Esophagus squamous epithelium (tissue), 5 donors: Measurements from ENCODE around the gene ESPNL. TPM values are rescaled to one million over a fixed set of nuclear protein-coding genes. Genes with fewer than 3 reads are reported as not detected.

Source experiments
- DNase-seq: peaks from one replicate; lab custom pipeline; 2025; lab: John Stamatoyannopoulos, UW
- H3K27ac ChIP-seq, 4 donors: fragments of 200-600 bp; sonication (generic); one replicate each; pipeline ENCODE4 v1.5.1; 2016 to 2019; ENCODE audit warnings: mild to moderate bottlenecking in 1 of 4
- H3K27me3 ChIP-seq, 4 donors: fragments of 200-600 bp; sonication (generic); 1 replicate in 3 of 4; 2 replicates in 1 of 4; pipeline versions ENCODE4 v1.5.1 to v1.6.0; 2017 to 2021; ENCODE audit warnings: antibody characterized with exemption in 1 of 4
- H3K36me3 ChIP-seq, 3 donors: fragments of 200-600 bp; sonication (generic); one replicate each; pipeline ENCODE4 v1.5.1; 2016 to 2019
- H3K4me1 ChIP-seq, 3 donors: fragments of 200-600 bp; sonication (generic); one replicate each; pipeline ENCODE4 v1.5.1; 2017 to 2019
- H3K4me3 ChIP-seq, 4 donors: fragments of 200-600 bp; sonication (generic); 1 replicate in 3 of 4; 2 replicates in 1 of 4; pipeline ENCODE4 v1.5.1; 2016 to 2019; ENCODE audit warnings: mild to moderate bottlenecking in 2 of 4, moderate library complexity in 1 of 4
- H3K9me3 ChIP-seq, 3 donors: fragments of 200-600 bp; sonication (generic); one replicate each; pipeline ENCODE4 v1.5.1; 2016 to 2019
- POLR2A ChIP-seq, 4 donors: fragments of 450-650 bp; IDR thresholded peaks; one replicate each; pipeline ENCODE4 v1.6.1; 2017; ENCODE audit warnings: antibody characterized with exemption in 4 of 4, mild to moderate bottlenecking in 4 of 4, moderate library complexity in 3 of 4
- WGBS, 2 donors: methylation state at CpG; one replicate each; pipeline ENCODE4 v1.1.5; 2018; 5-methylcytosine and 5-hydroxymethylcytosine counted together
- intact Hi-C: fragments of 100-400 bp; cut with DNase I; formaldehyde crosslinking; loops from one replicate; pipeline ENCODE4 v1.15.0; 2022
- total RNA-seq, 4 donors: library from RNA; depleted of rRNA; stranded (reverse); fragments of >200 nt; gene quantifications; one replicate each; pipeline ENCODE4 v1.1.0, GENCODE V29; 2016
- TF ChIP-seq, protein P1 (sequence below), 6 experiments: fragments of 450-650 bp in 4 of 6; fragments of 200-600 bp in 2 of 6; sonication (generic) in 2 of 6; IDR thresholded peaks; one replicate each; pipeline ENCODE4 v1.5.1; 2016 to 2019; ENCODE audit warnings: antibody characterized with exemption in 6 of 6, mild to moderate bottlenecking in 4 of 6, moderate library complexity in 4 of 6
- donor health status: DM: yes; HTN: yes; CAD: no.

ESPNL gene
- total RNA-seq, 4 donors from 2014 or later = 0.04 to 1.3 (median 0.88) TPM; not detected in 1

DNA sequence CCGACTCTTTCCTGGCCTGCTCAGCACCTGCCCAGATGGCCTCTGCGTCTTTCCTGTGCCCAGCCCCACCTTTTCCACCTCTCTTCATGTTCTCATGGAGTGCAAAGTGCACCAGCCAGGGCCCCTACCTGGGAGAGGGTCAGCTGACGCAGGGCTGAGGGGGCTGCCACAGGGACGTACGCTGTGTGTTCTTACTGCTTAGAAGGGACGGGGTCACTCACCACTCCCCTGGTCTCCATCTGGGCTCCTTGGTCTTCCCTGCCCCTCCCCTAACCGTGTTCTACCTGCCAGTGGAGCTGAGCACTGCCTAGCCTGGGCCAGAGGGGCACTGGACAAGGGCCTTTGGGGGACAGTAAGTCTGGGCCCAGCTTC is 67.2 kb downstream of the ESPNL start:
- TF ChIP-seq, protein P1, sequence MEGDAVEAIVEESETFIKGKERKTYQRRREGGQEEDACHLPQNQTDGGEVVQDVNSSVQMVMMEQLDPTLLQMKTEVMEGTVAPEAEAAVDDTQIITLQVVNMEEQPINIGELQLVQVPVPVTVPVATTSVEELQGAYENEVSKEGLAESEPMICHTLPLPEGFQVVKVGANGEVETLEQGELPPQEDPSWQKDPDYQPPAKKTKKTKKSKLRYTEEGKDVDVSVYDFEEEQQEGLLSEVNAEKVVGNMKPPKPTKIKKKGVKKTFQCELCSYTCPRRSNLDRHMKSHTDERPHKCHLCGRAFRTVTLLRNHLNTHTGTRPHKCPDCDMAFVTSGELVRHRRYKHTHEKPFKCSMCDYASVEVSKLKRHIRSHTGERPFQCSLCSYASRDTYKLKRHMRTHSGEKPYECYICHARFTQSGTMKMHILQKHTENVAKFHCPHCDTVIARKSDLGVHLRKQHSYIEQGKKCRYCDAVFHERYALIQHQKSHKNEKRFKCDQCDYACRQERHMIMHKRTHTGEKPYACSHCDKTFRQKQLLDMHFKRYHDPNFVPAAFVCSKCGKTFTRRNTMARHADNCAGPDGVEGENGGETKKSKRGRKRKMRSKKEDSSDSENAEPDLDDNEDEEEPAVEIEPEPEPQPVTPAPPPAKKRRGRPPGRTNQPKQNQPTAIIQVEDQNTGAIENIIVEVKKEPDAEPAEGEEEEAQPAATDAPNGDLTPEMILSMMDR (IDR thresholded peaks at IDR 0.05) = no peak
- TF ChIP-seq POLR2A (IDR thresholded peaks at IDR 0.05) = no peak
- Histone ChIP-seq H3K27ac (no peak overlapping the region), H3K4me1 (peaks cover 18 to 40% (median 24%) of the 10 kb centered on the region in 3 donors), H3K36me3 (peaks cover 1 to 61% (median 18%) of the 10 kb centered on the region in 3 donors), H3K4me3 (no peak overlapping the region), H3K27me3 (peaks cover 0 to 28% (median 7%) of the 10 kb centered on the region in 4 donors), H3K9me3 (no peaks in the 10 kb centered on the region)
- no peak for DNase-seq
- intact Hi-C loops = no loop called here
- WGBS, 2 donors = 67 to 100% methylated on average over 1 of the region's 7 CpGs

DNA sequence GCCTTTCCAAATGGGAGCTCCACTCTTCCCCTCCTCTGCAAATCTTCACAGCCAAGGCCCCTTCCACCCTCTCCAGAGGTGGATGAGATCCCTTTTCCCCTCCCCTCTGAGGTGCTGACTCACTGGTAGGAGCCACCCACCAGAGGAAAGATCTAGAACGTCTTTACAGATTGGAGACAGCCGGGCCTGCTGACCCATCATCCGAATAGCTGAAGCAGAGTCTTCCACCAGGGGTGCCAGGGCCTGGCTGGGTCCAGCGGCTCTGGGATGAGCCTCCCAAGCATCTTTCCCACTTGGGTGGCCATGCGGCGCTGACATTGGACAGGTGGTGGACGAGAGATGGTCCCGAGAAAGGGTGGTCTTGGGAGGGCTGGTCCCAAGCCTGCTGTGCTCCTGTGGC is 67.6 kb downstream of the ESPNL start:
- Histone ChIP-seq H3K36me3 (peaks cover 5 to 65% (median 23%) of the 10 kb centered on the region in 3 donors), H3K27ac (peak overlapping the region in 1 of 4 donors; percentile 80), H3K4me3 (no peak overlapping the region), H3K4me1 (peaks cover 18 to 40% (median 24%) of the 10 kb centered on the region in 3 donors), H3K9me3 (no peaks in the 10 kb centered on the region), H3K27me3 (peaks cover 0 to 24% (median 7%) of the 10 kb centered on the region in 4 donors)
- no peak for TF ChIP-seq POLR2A (IDR thresholded peaks at IDR 0.05)
- TF ChIP-seq, protein P1 (IDR thresholded peaks at IDR 0.05) = no peak
- intact Hi-C loops = no loop called here
- no peak for DNase-seq
- WGBS, 2 donors = 70% methylated on average over 2 of the region's 8 CpGs; no CpG with 5 or more reads in 1 of the 2 donors

DNA sequence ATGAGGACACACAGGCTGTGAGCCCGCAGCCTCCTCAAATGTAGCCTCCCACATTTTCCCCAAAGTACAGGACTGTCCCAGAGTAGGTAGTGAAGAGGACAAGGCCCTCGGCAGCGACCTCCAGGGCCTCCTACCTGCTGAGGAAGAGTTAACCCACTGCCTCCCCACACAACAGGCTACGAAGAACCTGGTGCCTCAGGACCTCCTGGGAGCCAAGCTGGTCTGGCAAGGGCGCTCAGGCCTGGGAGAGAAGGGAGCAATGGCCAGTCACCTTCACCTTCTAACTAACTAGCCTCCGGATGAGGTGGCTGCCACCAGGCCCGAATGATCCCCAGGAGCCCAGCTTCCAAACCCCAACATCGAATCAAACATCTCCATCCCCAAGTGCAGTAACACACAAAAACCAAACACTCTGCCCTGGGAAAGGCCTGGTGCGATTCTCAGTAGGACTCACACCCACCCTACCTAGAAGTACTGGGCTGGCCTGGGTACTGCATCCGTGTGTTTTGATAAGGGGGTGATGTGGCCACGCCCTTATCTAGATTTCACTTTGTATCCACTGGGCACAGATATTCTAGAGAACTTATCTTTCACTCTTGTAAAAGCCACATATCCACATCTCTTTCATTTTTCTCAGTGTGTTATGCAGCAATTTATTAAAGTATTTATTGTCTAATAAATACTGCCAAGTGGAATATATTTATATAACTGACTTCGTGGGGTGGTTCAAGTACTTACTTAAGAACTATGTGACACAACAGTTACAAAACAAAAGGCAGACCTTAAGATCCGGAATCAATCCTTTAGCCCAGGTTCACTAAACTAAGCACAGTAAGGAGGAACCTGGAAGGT is 68.3 kb downstream of the ESPNL start:
- Histone ChIP-seq H3K27ac (peak overlapping the region in 3 of 4 donors; percentile 49 to 80 (median 75)), H3K27me3 (peaks cover 0 to 17% (median 5%) of the 10 kb centered on the region in 4 donors), H3K9me3 (no peaks in the 10 kb centered on the region), H3K36me3 (peaks cover 8 to 72% (median 28%) of the 10 kb centered on the region in 3 donors), H3K4me1 (peaks cover 18 to 36% (median 22%) of the 10 kb centered on the region in 3 donors), H3K4me3 (no peak overlapping the region)
- 58 to 86% methylated on average over 4 to 9 of the region's 13 CpGs for WGBS, 2 donors
- DNase-seq = no peak
- intact Hi-C loops = no loop called here
- TF ChIP-seq, protein P1 (IDR thresholded peaks at IDR 0.05) = no peak
- TF ChIP-seq POLR2A (IDR thresholded peaks at IDR 0.05) = no peak

DNA sequence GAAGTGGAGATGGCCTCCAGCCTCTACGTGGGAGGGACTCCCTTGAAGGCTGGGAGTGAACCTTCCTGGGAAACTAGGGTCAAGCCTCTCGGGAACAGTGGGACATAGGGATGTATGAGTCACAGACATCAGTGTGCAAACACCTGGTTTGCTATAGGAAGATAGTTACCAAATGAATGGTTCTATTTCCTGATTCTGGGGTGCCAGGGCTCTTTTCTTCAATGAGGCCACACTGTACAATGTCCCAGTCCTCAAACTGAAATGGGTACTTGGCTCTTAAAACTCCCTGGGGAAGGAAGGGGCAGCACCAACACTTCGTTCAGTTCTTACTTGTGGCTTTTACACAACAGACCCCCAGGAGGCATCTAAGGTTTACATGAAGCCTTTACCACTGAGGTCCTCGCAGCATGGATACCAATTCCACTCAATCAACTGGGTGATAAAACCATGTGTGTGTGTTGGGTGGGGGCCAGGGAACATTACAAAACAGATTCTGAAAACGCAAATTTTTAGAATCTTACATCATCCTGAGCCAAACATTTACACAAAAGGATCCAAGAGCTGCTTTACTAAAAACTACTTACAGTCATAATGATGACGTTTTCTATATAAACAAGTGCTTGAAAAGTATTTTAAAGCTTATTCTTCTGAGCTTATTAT is 69.0 kb downstream of the ESPNL start:
- H3K36me3 ChIP-seq = peaks cover 13 to 79% (median 28%) of the 10 kb centered on the region in 3 donors
- peaks cover 0 to 10% (median 2%) of the 10 kb centered on the region in 4 donors for H3K27me3 ChIP-seq
- intact Hi-C loops = no loop called here
- no peak for TF ChIP-seq POLR2A (IDR thresholded peaks at IDR 0.05)
- TF ChIP-seq, protein P1 (IDR thresholded peaks at IDR 0.05) = no peak
- DNase-seq = no peak
- H3K9me3 ChIP-seq = no peaks in the 10 kb centered on the region
- H3K4me3 ChIP-seq = no peak overlapping the region
- WGBS, 2 donors = 43 to 50% methylated on average over 6 of the region's 6 CpGs
- H3K27ac ChIP-seq = peak overlapping the region; percentile 49 to 80 (median 66)
- H3K4me1 ChIP-seq = peaks cover 14 to 29% (median 18%) of the 10 kb centered on the region in 3 donors
